NCI-H82 treated with DMSO at 0.1 percent for 48 hours (cell line): Measurements from ENCODE around the gene AQP11.

ENCODE experiments used
- DNase-seq: peaks from one replicate; lab custom pipeline; 2025; ENCODE audit not compliant: unreplicated experiment; lab: John Stamatoyannopoulos, UW

Gene AQP11

DNA sequence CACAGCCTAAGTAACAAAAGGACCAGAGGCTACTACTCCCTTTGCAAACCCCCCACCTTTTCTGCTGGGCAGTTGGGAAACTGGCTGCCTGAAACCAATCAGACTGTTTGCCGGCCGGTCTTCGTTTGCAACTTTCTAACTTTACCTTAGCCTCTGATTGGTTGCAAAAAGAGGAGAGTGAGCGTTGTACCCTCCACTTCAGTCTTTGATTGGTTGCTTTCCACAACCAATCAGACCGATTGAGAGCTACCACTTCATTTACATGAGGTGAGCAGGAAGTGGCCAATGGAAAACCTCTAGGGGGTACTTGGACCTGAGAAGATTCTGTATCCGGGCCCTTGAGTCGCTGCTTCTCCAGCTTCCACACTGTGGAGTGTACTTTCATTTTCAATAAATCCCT is 66.6 kb downstream of the AQP11 start:
- DNase-seq: no peak

DNA sequence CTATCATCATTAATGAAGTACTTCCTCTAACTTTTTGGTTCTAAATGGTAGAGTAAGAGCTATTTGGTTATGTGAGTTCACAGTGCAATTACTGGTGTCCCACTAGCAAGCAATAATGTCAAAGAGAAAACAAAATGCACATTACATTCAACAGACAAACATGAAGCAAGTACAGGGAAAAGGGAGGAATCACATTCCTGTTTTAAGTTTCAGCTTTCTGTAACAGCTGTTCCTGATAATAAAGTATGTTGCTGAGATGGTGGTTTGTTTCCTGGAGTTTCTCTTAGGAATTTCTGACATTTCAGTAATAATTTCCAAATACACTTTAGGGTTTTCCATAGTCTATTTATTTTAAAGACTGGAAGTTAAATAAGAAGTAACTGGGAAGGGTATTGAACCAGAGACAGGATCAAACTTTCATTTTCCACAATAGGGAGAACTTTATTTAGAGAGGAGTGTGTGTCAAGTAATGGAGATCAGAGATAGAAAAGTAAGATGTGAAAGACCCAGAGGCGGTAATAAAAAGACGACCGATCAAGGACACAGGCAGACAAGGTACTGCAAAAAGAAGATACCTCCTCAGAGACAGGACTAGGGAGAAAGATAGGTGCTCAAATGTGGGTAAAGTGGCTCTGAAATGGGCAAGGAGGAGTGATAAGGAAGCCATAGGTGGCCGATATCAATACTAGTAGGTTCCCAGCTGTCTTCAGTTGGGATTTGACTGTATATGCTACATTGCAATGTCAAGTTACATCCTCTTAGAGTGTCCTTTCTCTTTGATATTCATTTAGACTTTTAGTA is 68.7 kb downstream of the AQP11 start:
- no peak for DNase-seq
